Activated CD4-positive, alpha-beta T cell treated with anti-CD3 and anti-CD28 coated beads, Interleukin-2, amount 50 U/mL, for 24 hours (primary cell): ENCODE data around the gene PDF.

ENCODE experiments used
- DNase-seq, 2 donors: peaks; one replicate each; pipeline ENCODE4 v3.0.0-alpha.2; 2020; ENCODE audit warnings: low read depth in 1 of 2, low spot score in 1 of 2

PDF gene

GRCh38 chr16:69339289-69340094 lies 9.1 kb upstream of the PDF start, which contains the start of the genes COG8 and NIP7:
TSS of gene COG8 (minus strand) at chr16:69339564. CDS start at chr16:69339552, 12 bp downstream.
TSS of gene NIP7 (plus strand) at chr16:69339772. CDS start at chr16:69339830, 58 bp downstream.
- DNase-seq: peak; percentile 81 to 92

- no peak for DNase-seq
These were observed 8.3 kb upstream of the PDF start for GRCh38 chr16:69338557-69339288.

GRCh38 chr16:69334696-69335095 lies 4.3 kb upstream of the PDF start:
- no peak for DNase-seq

- no peak for DNase-seq
These were observed 761 bp downstream of the PDF start for GRCh38 chr16:69329369-69330285.

GRCh38 chr16:69328854-69329316 lies 1.5 kb downstream of the PDF start:
- DNase-seq: no peak

- DNase-seq: no peak
These were observed 2.6 kb downstream of the PDF start for GRCh38 chr16:69327585-69328310.

- DNase-seq: no peak
These were observed 4.1 kb downstream of the PDF start for GRCh38 chr16:69326172-69326873.

- DNase-seq: no peak
These were observed 4.6 kb downstream of the PDF start for GRCh38 chr16:69325784-69326171.

- DNase-seq: no peak
These were observed 5.7 kb downstream of the PDF start for GRCh38 chr16:69324585-69325253.

- no peak for DNase-seq
These were observed 6.3 kb downstream of the PDF start for GRCh38 chr16:69324013-69324531.

- DNase-seq: no peak
These were observed 7.0 kb downstream of the PDF start for GRCh38 chr16:69323415-69323814.

- DNase-seq: no peak
These were observed 8.0 kb downstream of the PDF start for GRCh38 chr16:69322343-69322742.

GRCh38 chr16:69321080-69321479 lies 9.3 kb downstream of the PDF start:
- no peak for DNase-seq

- no peak for DNase-seq
These were observed 9.7 kb downstream of the PDF start for GRCh38 chr16:69320740-69321073.

- no peak for DNase-seq
These were observed 10.3 kb downstream of the PDF start for GRCh38 chr16:69319826-69320739.

GRCh38 chr16:69319381-69319780 lies 11.0 kb downstream of the PDF start:
- no peak for DNase-seq

- no peak for DNase-seq
These were observed 11.5 kb downstream of the PDF start for GRCh38 chr16:69318911-69319289.
